Measurements from ENCODE around the gene GABPB1. TPM values are rescaled to one million over a fixed set of nuclear protein-coding genes. Genes with fewer than 3 reads are reported as not detected.

GABPB1 gene
- polyA plus RNA-seq, 1 of the 3 experiments (the other 2 are of a cell fraction): 12.8 TPM

GRCh38 chr15:50318697-50319096 is 36.3 kb downstream of the GABPB1 start:
- Histone ChIP-seq H3K4me1 (ENCODE audit: control insufficient read depth in 1 of 2, insufficient read depth in 2 of 2, low read depth in 1 of 2, low read length in 1 of 2) (no peaks in the 10 kb centered on the region), H3F3A (replicated peaks; ENCODE audit: insufficient read depth) (no peaks in the 10 kb centered on the region), H3K36me3 (replicated peaks in 1 of 2; ENCODE audit: control insufficient read depth in 1 of 2, insufficient read depth in 2 of 2, low read length in 1 of 2) (peaks cover 0 to 1% of the 10 kb centered on the region in 2 experiments), H3K9me3 (no peaks in the 10 kb centered on the region), H3K27ac (ENCODE audit: low read depth in 2 of 2, low read length in 1 of 2) (no peak overlapping the region), H3K4me3 (ENCODE audit: low read depth in 2 of 2, low read length in 1 of 2) (no peak overlapping the region), H2AFZ (ENCODE audit: low read depth) (no peak overlapping the region), H3K4me2 (no peak overlapping the region), H3K27me3 (ENCODE audit: insufficient read depth) (no peaks in the 10 kb centered on the region), H3K79me2 (ENCODE audit: insufficient read depth) (peaks cover 32% of the 10 kb centered on the region; the same call in 1 of the 2 replicates), H3K9me2 (no peaks in the 10 kb centered on the region), H3K9ac (no peak overlapping the region), H4K20me1 (ENCODE audit: insufficient read depth) (no peaks in the 10 kb centered on the region)
- CTCF ChIA-PET: interaction anchor here (0.5 kb wide), 1 partner anchor 124 kb away, joined by 3 read pairs; no protein-coding TSS in a partner anchor
- DNase-seq: no peak
- no peak for TF ChIP-seq MXI1 (IDR thresholded peaks at IDR 0.05; ENCODE audit: low read depth, low read length)
- TF ChIP-seq MEF2A (IDR thresholded peaks at IDR 0.05; ENCODE audit: borderline replicate concordance, low read depth): no peak
- TF ChIP-seq USF1 (IDR thresholded peaks at IDR 0.05; ENCODE audit: borderline replicate concordance, low read depth): no peak
- TF ChIP-seq NRF1 (IDR thresholded peaks at IDR 0.05; ENCODE audit: low read depth, low read length): no peak
- TF ChIP-seq TAF1 (IDR thresholded peaks at IDR 0.05; ENCODE audit: borderline replicate concordance, low read depth, low read length): no peak
- no peak for TF ChIP-seq RCOR1 (IDR thresholded peaks at IDR 0.05; ENCODE audit: low read length)
- TF ChIP-seq, protein P1, sequence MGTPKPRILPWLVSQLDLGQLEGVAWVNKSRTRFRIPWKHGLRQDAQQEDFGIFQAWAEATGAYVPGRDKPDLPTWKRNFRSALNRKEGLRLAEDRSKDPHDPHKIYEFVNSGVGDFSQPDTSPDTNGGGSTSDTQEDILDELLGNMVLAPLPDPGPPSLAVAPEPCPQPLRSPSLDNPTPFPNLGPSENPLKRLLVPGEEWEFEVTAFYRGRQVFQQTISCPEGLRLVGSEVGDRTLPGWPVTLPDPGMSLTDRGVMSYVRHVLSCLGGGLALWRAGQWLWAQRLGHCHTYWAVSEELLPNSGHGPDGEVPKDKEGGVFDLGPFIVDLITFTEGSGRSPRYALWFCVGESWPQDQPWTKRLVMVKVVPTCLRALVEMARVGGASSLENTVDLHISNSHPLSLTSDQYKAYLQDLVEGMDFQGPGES (IDR thresholded peaks at IDR 0.05; ENCODE audit: low read depth, low read length): no peak
- TF ChIP-seq FOXJ3 (CRISPR knock-in tag; IDR thresholded peaks at IDR 0.05): no peak
- TF ChIP-seq RXRA (IDR thresholded peaks at IDR 0.05; ENCODE audit: borderline replicate concordance, low read depth): no peak
- TF ChIP-seq SIN3A (IDR thresholded peaks at IDR 0.05; ENCODE audit: borderline replicate concordance, low read depth, low read length): no peak
- no peak for TF ChIP-seq GABPA (IDR thresholded peaks at IDR 0.05; ENCODE audit: low read depth)
- TF ChIP-seq ZBTB33 (IDR thresholded peaks at IDR 0.05; ENCODE audit: borderline replicate concordance, low read depth): no peak
- TF ChIP-seq POLR2AphosphoS5 (IDR thresholded peaks at IDR 0.05; ENCODE audit: low read depth, low read length): no peak
- TF ChIP-seq JUND (IDR thresholded peaks at IDR 0.05): no peak
- WGBS (ENCODE audit: low lambda C conversion rate): 96% methylated on average over 4 of the region's 4 CpGs
- POLR2A ChIA-PET: no interaction called here
